Trophoblast cell (in vitro differentiated cells and primary cell): ENCODE measurements around the gene MATR3.

ENCODE experiments used
- DNase-seq, 2 donors: peaks; one replicate each; pipeline ENCODE4 v3.0.0-alpha.2; 2016
- H2AFZ ChIP-seq: 2 replicates; pipeline ENCODE4 v1.6.1; 2013; ENCODE audit warnings: low read length, moderate library complexity, mild to moderate bottlenecking; ENCODE audit not compliant: insufficient read depth, poor library complexity
- H2AK5ac ChIP-seq: 2 replicates; pipeline ENCODE4 v1.6.1; 2013; ENCODE audit warnings: mild to moderate bottlenecking, low read length
- H2BK120ac ChIP-seq: 2 replicates; pipeline ENCODE4 v1.6.1; 2013; ENCODE audit warnings: low read length, mild to moderate bottlenecking, moderate library complexity; ENCODE audit not compliant: insufficient read depth, poor library complexity
- H2BK12ac ChIP-seq: 2 replicates; pipeline ENCODE4 v1.6.1; 2013; ENCODE audit warnings: mild to moderate bottlenecking, low read length, moderate library complexity
- H2BK5ac ChIP-seq: 2 replicates; pipeline ENCODE4 v1.6.1; 2013; ENCODE audit warnings: low read length, low read depth, moderate library complexity, mild to moderate bottlenecking; ENCODE audit not compliant: poor library complexity
- H3K14ac ChIP-seq: 2 replicates; pipeline ENCODE4 v1.6.1; 2013; ENCODE audit warnings: mild to moderate bottlenecking, low read length
- H3K18ac ChIP-seq: 2 replicates; pipeline ENCODE4 v1.6.1; 2013; ENCODE audit warnings: mild to moderate bottlenecking, low read length
- H3K23ac ChIP-seq: 2 replicates; pipeline ENCODE4 v1.6.1; 2013; ENCODE audit warnings: low read length
- H3K27ac ChIP-seq: 2 replicates; pipeline ENCODE4 v1.5.1; 2013; ENCODE audit warnings: low read depth, mild to moderate bottlenecking, inconsistent platforms, low read length, moderate library complexity
- H3K27me3 ChIP-seq: 2 replicates; pipeline ENCODE4 v1.6.1; 2013; ENCODE audit warnings: inconsistent platforms, mild to moderate bottlenecking, low read length, moderate library complexity; ENCODE audit not compliant: insufficient read depth
- H3K36me3 ChIP-seq, 2 experiments: 1 replicate in 1 of 2; 2 replicates in 1 of 2; pipeline ENCODE4 v1.6.1; 2013; ENCODE audit warnings: low read length in 2 of 2, mild to moderate bottlenecking in 2 of 2, moderate library complexity in 1 of 2; ENCODE audit not compliant: insufficient read depth in 2 of 2, control insufficient read depth in 1 of 2
- H3K4ac ChIP-seq: 2 replicates; pipeline ENCODE4 v1.6.1; 2013; ENCODE audit warnings: low read depth, mild to moderate bottlenecking, low read length, moderate library complexity
- H3K4me1 ChIP-seq, 2 experiments: 1 replicate in 1 of 2; 2 replicates in 1 of 2; pipeline ENCODE4 v1.6.1; 2013; ENCODE audit warnings: low read length in 2 of 2, mild to moderate bottlenecking in 2 of 2, moderate library complexity in 1 of 2; ENCODE audit not compliant: insufficient read depth in 2 of 2, control insufficient read depth in 1 of 2
- H3K4me2 ChIP-seq: 2 replicates; pipeline ENCODE4 v1.6.1; 2013; ENCODE audit warnings: inconsistent platforms, mild to moderate bottlenecking, low read length, moderate library complexity
- H3K4me3 ChIP-seq: 2 replicates; pipeline ENCODE4 v1.5.1; 2013; ENCODE audit warnings: mild to moderate bottlenecking, low read depth, low read length, inconsistent platforms
- H3K79me1 ChIP-seq: one replicate; pipeline ENCODE4 v1.6.1; 2013; ENCODE audit warnings: low read length
- H3K79me2 ChIP-seq: 2 replicates; pipeline ENCODE4 v1.6.1; 2013; ENCODE audit warnings: low read length, mild to moderate bottlenecking; ENCODE audit not compliant: control insufficient read depth, insufficient read depth, poor library complexity
- H3K9ac ChIP-seq: 2 replicates; pipeline ENCODE4 v1.6.1; 2013; ENCODE audit warnings: mild to moderate bottlenecking, low read length
- H3K9me3 ChIP-seq: 2 replicates; pipeline ENCODE4 v1.6.1; 2013; ENCODE audit warnings: low read depth, mild to moderate bottlenecking, control low read depth, inconsistent platforms, low read length; ENCODE audit not compliant: insufficient read depth
- H4K12ac ChIP-seq: 2 replicates; pipeline ENCODE4 v1.6.1; 2013; ENCODE audit warnings: low read depth, mild to moderate bottlenecking, low read length, moderate library complexity
- H4K8ac ChIP-seq: 2 replicates; pipeline ENCODE4 v1.6.1; 2013; ENCODE audit warnings: low read depth, mild to moderate bottlenecking, low read length, moderate library complexity
- H4K91ac ChIP-seq: one replicate; pipeline ENCODE4 v1.6.1; 2013; ENCODE audit warnings: low read depth, mild to moderate bottlenecking, low read length, moderate library complexity
- WGBS: extraction: QIAGEN DNeasy Blood & Tissue Kit; methylation state at CpG from one replicate; pipeline ENCODE4 v1.1.7; 2013; ENCODE audit warnings: missing lambda C conversion rate; ENCODE audit not compliant: insufficient read length, insufficient coverage; ENCODE audit errors: extremely low coverage; 5-methylcytosine and 5-hydroxymethylcytosine counted together

Gene MATR3

GRCh38 chr5:139276426-139276825 lies 17.1 kb upstream of the MATR3 start:
- peak in 1 of 2 donors; percentile 31 for DNase-seq
- no peak overlapping the region for H2BK12ac ChIP-seq
- no peak overlapping the region for H3K4ac ChIP-seq
- H3K14ac ChIP-seq, result no peak overlapping the region
- H3K18ac ChIP-seq, result no peak overlapping the region
- peaks cover 5% of the 10 kb centered on the region for H3K79me2 ChIP-seq
- no peak overlapping the region for H4K12ac ChIP-seq
- H3K9ac ChIP-seq, result no peak overlapping the region
- H3K4me3 ChIP-seq, result no peak overlapping the region
- H3K79me1 ChIP-seq, result peaks cover 8% of the 10 kb centered on the region
- H2AK5ac ChIP-seq, result no peak overlapping the region
- H3K36me3 ChIP-seq, result peaks cover 7 to 14% of the 10 kb centered on the region in 2 experiments
- peak overlapping the region; percentile 47 for H3K4me2 ChIP-seq
- WGBS, result no CpG with 5 or more reads among the region's 2 CpGs
- no peaks in the 10 kb centered on the region for H3K27me3 ChIP-seq
- no peak overlapping the region for H4K91ac ChIP-seq
- no peaks in the 10 kb centered on the region for H3K9me3 ChIP-seq
- H4K8ac ChIP-seq, result no peak overlapping the region
- no peak overlapping the region for H2AFZ ChIP-seq
- no peak overlapping the region for H2BK5ac ChIP-seq
- no peak overlapping the region for H3K23ac ChIP-seq
- no peak overlapping the region for H2BK120ac ChIP-seq
- H3K27ac ChIP-seq, result peak overlapping the region; percentile 14
- H3K4me1 ChIP-seq, result peaks cover 14 to 25% of the 10 kb centered on the region in 2 experiments

GRCh38 chr5:139277171-139277570 lies 16.4 kb upstream of the MATR3 start:
- peak overlapping the region; percentile 41 for H3K18ac ChIP-seq
- no peak overlapping the region for H4K91ac ChIP-seq
- no peak overlapping the region for H4K12ac ChIP-seq
- H3K79me2 ChIP-seq, result peaks cover 5% of the 10 kb centered on the region
- H3K27ac ChIP-seq, result no peak overlapping the region
- H4K8ac ChIP-seq, result no peak overlapping the region
- no peak overlapping the region for H2AK5ac ChIP-seq
- no peak overlapping the region for H2BK5ac ChIP-seq
- H3K79me1 ChIP-seq, result peaks cover 8% of the 10 kb centered on the region
- no peak overlapping the region for H3K4me2 ChIP-seq
- no peak overlapping the region for H3K4ac ChIP-seq
- H3K36me3 ChIP-seq, result peaks cover 7 to 14% of the 10 kb centered on the region in 2 experiments
- H3K9me3 ChIP-seq, result no peaks in the 10 kb centered on the region
- H3K14ac ChIP-seq, result no peak overlapping the region
- no peaks in the 10 kb centered on the region for H3K27me3 ChIP-seq
- no peak for DNase-seq
- no peak overlapping the region for H2BK120ac ChIP-seq
- no peak overlapping the region for H3K9ac ChIP-seq
- H2BK12ac ChIP-seq, result no peak overlapping the region
- H3K4me3 ChIP-seq, result no peak overlapping the region
- H3K23ac ChIP-seq, result no peak overlapping the region
- WGBS, result no CpG with 5 or more reads among the region's 5 CpGs
- H3K4me1 ChIP-seq, result peaks cover 14 to 23% of the 10 kb centered on the region in 2 experiments
- H2AFZ ChIP-seq, result no peak overlapping the region

GRCh38 chr5:139278540-139279274 lies 14.8 kb upstream of the MATR3 start:
- WGBS, result no CpG with 5 or more reads among the region's 6 CpGs
- Histone ChIP-seq H2BK120ac (no peak overlapping the region), H3K79me2 (peaks cover 3% of the 10 kb centered on the region), H3K4me1 (peaks cover 12 to 21% of the 10 kb centered on the region in 2 experiments), H3K9ac (no peak overlapping the region), H4K12ac (no peak overlapping the region), H3K4ac (no peak overlapping the region), H3K27me3 (no peaks in the 10 kb centered on the region), H3K14ac (no peak overlapping the region), H2AFZ (no peak overlapping the region), H3K27ac (no peak overlapping the region), H4K8ac (no peak overlapping the region), H4K91ac (no peak overlapping the region), H3K79me1 (peaks cover 5% of the 10 kb centered on the region), H3K36me3 (peaks cover 9 to 23% of the 10 kb centered on the region in 2 experiments), H2AK5ac (no peak overlapping the region), H3K18ac (no peak overlapping the region), H3K4me3 (no peak overlapping the region), H2BK12ac (no peak overlapping the region), H3K23ac (no peak overlapping the region), H3K9me3 (no peaks in the 10 kb centered on the region), H3K4me2 (no peak overlapping the region), H2BK5ac (no peak overlapping the region)
- no peak for DNase-seq

GRCh38 chr5:139282197-139282557 lies 11.4 kb upstream of the MATR3 start:
- Histone ChIP-seq H2AFZ (no peak overlapping the region), H4K12ac (no peak overlapping the region), H4K91ac (no peak overlapping the region), H3K9me3 (no peaks in the 10 kb centered on the region), H3K23ac (no peak overlapping the region), H3K4me2 (no peak overlapping the region), H2BK120ac (no peak overlapping the region), H3K79me2 (no peaks in the 10 kb centered on the region), H2BK5ac (no peak overlapping the region), H3K4me1 (peaks cover under 1 to 4% of the 10 kb centered on the region in 2 experiments), H4K8ac (no peak overlapping the region), H3K79me1 (no peaks in the 10 kb centered on the region), H2AK5ac (no peak overlapping the region), H3K27me3 (no peaks in the 10 kb centered on the region), H3K36me3 (peaks cover 10 to 25% of the 10 kb centered on the region in 2 experiments), H2BK12ac (no peak overlapping the region), H3K4ac (no peak overlapping the region), H3K27ac (no peak overlapping the region), H3K18ac (no peak overlapping the region), H3K9ac (no peak overlapping the region), H3K4me3 (no peak overlapping the region), H3K14ac (no peak overlapping the region)
- DNase-seq, result no peak
